Measurements from ENCODE around the gene PHF20. TPM values are rescaled to one million over a fixed set of nuclear protein-coding genes. Genes with fewer than 3 reads are reported as not detected.

The PHF20 gene
- total and polyA plus RNA-seq, 2 of the 13 experiments (the other 11 are each of a cell fraction or from before 2014, with no cell fraction given) = 22.8 to 34.1 TPM

GRCh38 chr20:35771689-35772562 is at the start of gene PHF20 (continued):
- peak; percentile 93 for TF ChIP-seq ZNF691 (CRISPR knock-in tag; IDR thresholded peaks at IDR 0.05; ENCODE audit: borderline replicate concordance, low read depth)
- TF ChIP-seq HNF1B (CRISPR knock-in tag; IDR thresholded peaks at IDR 0.05) = peak; percentile 77
- TF ChIP-seq SOX6 (IDR thresholded peaks at IDR 0.05) = no peak
- peak; percentile 54 for TF ChIP-seq SOX6 (CRISPR knock-in tag; IDR thresholded peaks at IDR 0.05)
- no peak for TF ChIP-seq U2AF1 (optimal IDR thresholded peaks at IDR 0.05; ENCODE audit: low read depth, low read length)
- 0 out of 2 replicates have a peak, but pooled peaks have one; percentile 0 for TF ChIP-seq STAG1 (CRISPR knock-in tag; IDR thresholded peaks at IDR 0.05)
- TF ChIP-seq CC2D1A (CRISPR knock-in tag; IDR thresholded peaks at IDR 0.05) = no peak
- peak; percentile 77 for TF ChIP-seq ZNF839 (CRISPR knock-in tag; IDR thresholded peaks at IDR 0.05; ENCODE audit: borderline replicate concordance)
- peak; percentile 64 for TF ChIP-seq KMT2A (CRISPR knock-in tag; IDR thresholded peaks at IDR 0.05)
- TF ChIP-seq ZNF703 (CRISPR knock-in tag; IDR thresholded peaks at IDR 0.05; ENCODE audit: borderline replicate concordance) = no peak
- TF ChIP-seq UBTF (CRISPR knock-in tag; IDR thresholded peaks at IDR 0.05) = peak; percentile 70
- peak; percentile 71; the same call in 1 of the 2 replicates for TF ChIP-seq ZNF788 (CRISPR knock-in tag; IDR thresholded peaks at IDR 0.05; ENCODE audit: borderline replicate concordance)
- TF ChIP-seq SMAD1 (CRISPR knock-in tag; IDR thresholded peaks at IDR 0.05; ENCODE audit: borderline replicate concordance, low read depth) = 0 out of 2 replicates have a peak, but pooled peaks have one; percentile 48
- peak; percentile 84; the same call in 1 of the 2 replicates for TF ChIP-seq LRRFIP1 (CRISPR knock-in tag; conservative IDR thresholded peaks at IDR 0.05)
- TF ChIP-seq ISX (CRISPR knock-in tag; conservative IDR thresholded peaks at IDR 0.05) = 0 out of 2 replicates have a peak, but pooled peaks have one; percentile 29
- no peak; the same call in 1 of the 2 replicates for TF ChIP-seq MYPOP (CRISPR knock-in tag; IDR thresholded peaks at IDR 0.05)
- TF ChIP-seq GMEB2 (CRISPR knock-in tag; IDR thresholded peaks at IDR 0.05; ENCODE audit: low read depth) = peak; percentile 47; the same call in 1 of the 2 replicates
